GM23338 (cell line): ENCODE measurements around the gene MYH13. TPM values are rescaled to one million over a fixed set of nuclear protein-coding genes. Genes with fewer than 3 reads are reported as not detected.

Source experiments
- ATAC-seq: fragments of 200-7000 bp; cut with Tn5 transposase; 3 replicates; pipeline ENCODE4 v1.9.1; 2020
- DNase-seq: peaks from one replicate; pipeline ENCODE4 v3.0.0-alpha.2; 2015; ENCODE audit warnings: low spot score
- H2AFZ ChIP-seq: fragments of 200-600 bp; sonication (generic); 2 replicates; pipeline ENCODE4 v1.8.0; 2016; ENCODE audit warnings: antibody characterized with exemption, mild to moderate bottlenecking, moderate library complexity
- H3F3A ChIP-seq: fragments of 200-600 bp; sonication (generic); replicated peaks from 2 replicates; pipeline ENCODE4 v1.8.0; 2017; ENCODE audit warnings: antibody characterized with exemption, mixed run types, low read depth
- H3K27ac ChIP-seq: fragments of 200-600 bp; sonication (generic); 2 replicates; pipeline ENCODE4 v1.6.1; 2016; ENCODE audit warnings: low read depth
- H3K27me3 ChIP-seq: fragments of 200-600 bp; sonication (generic); 2 replicates; pipeline ENCODE4 v1.8.0; 2016; ENCODE audit warnings: mild to moderate bottlenecking, mixed run types, moderate library complexity; ENCODE audit not compliant: insufficient read depth
- H3K36me3 ChIP-seq: fragments of 200-600 bp; sonication (generic); 2 replicates; pipeline ENCODE4 v1.8.0; 2016; ENCODE audit warnings: mild to moderate bottlenecking; ENCODE audit not compliant: insufficient read depth
- H3K4me1 ChIP-seq: fragments of 200-600 bp; sonication (generic); 2 replicates; pipeline ENCODE4 v1.8.0; 2016; ENCODE audit warnings: mild to moderate bottlenecking, moderate library complexity; ENCODE audit not compliant: insufficient read depth
- H3K4me2 ChIP-seq: fragments of 200-600 bp; sonication (generic); 2 replicates; pipeline ENCODE4 v1.7.1; 2017; ENCODE audit warnings: mixed run types
- H3K4me3 ChIP-seq: fragments of 200-600 bp; sonication (generic); 2 replicates; pipeline ENCODE4 v1.6.1; 2016; ENCODE audit warnings: mixed run types
- H3K79me2 ChIP-seq: fragments of 200-600 bp; sonication (generic); replicated peaks from 2 replicates; pipeline ENCODE4 v1.8.0; 2017; ENCODE audit warnings: mild to moderate bottlenecking; ENCODE audit not compliant: insufficient read depth
- H3K9me2 ChIP-seq: fragments of 200-600 bp; sonication (generic); 2 replicates; pipeline ENCODE4 v1.8.0; 2017; ENCODE audit not compliant: insufficient read depth
- H4K20me1 ChIP-seq: fragments of 200-600 bp; sonication (generic); replicated peaks from 2 replicates; pipeline ENCODE4 v1.8.0; 2017; ENCODE audit warnings: mild to moderate bottlenecking; ENCODE audit not compliant: insufficient read depth
- H3K27ac Mint-ChIP-seq: 2 replicates; pipeline ENCODE4 v1.8.0; 2020; ENCODE audit warnings: inconsistent platforms, mild to moderate bottlenecking, moderate library complexity, mixed read lengths
- H3K27me3 Mint-ChIP-seq: 3 replicates; pipeline ENCODE4 v1.8.0; 2022; ENCODE audit warnings: low read depth, mild to moderate bottlenecking, moderate library complexity, mixed read lengths, inconsistent platforms; ENCODE audit not compliant: insufficient read depth, poor library complexity
- H3K36me3 Mint-ChIP-seq: 3 replicates; pipeline ENCODE4 v1.8.0; 2021; ENCODE audit warnings: low read depth, mild to moderate bottlenecking, inconsistent platforms, moderate library complexity, mixed read lengths
- H3K4me1 Mint-ChIP-seq: 3 replicates; pipeline ENCODE4 v1.8.0; 2020; ENCODE audit warnings: mild to moderate bottlenecking, inconsistent platforms, mixed read lengths
- H3K4me3 Mint-ChIP-seq: 3 replicates; pipeline ENCODE4 v1.8.0; 2021; ENCODE audit warnings: moderate library complexity, mild to moderate bottlenecking, inconsistent platforms, mixed read lengths
- H3K9me3 Mint-ChIP-seq: 3 replicates; pipeline ENCODE4 v1.8.0; 2020; ENCODE audit warnings: moderate library complexity, mild to moderate bottlenecking, inconsistent platforms, mixed read lengths
- EZH2 ChIP-seq: fragments of 200-600 bp; sonication (generic); IDR thresholded peaks from one replicate; pipeline ENCODE4 v1.8.0; 2017; ENCODE audit warnings: antibody characterized with exemption, mild to moderate bottlenecking, low read depth; ENCODE audit not compliant: unreplicated experiment
- NANOG ChIP-seq: IDR thresholded peaks from 2 replicates; pipeline ENCODE4 v1.6.1; 2016; ENCODE audit warnings: antibody characterized with exemption, borderline replicate concordance
- STAT1 ChIP-seq: IDR thresholded peaks from one replicate; pipeline ENCODE4 v1.6.1; 2016; ENCODE audit warnings: antibody characterized with exemption; ENCODE audit not compliant: unreplicated experiment
- ZNF114 ChIP-seq: fragments of 250-450 bp; sonication (Bioruptor Pico); IDR thresholded peaks from 2 replicates; pipeline ENCODE4 v1.5.0; 2020; ENCODE audit warnings: mild to moderate bottlenecking, moderate library complexity
- ZNF331 ChIP-seq: fragments of 250-450 bp; sonication (Bioruptor Pico); IDR thresholded peaks from 2 replicates; pipeline ENCODE4 v1.5.0; 2020; ENCODE audit warnings: low read depth, mild to moderate bottlenecking, moderate library complexity
- ZNF462 ChIP-seq: fragments of 250-450 bp; sonication (Bioruptor Pico); IDR thresholded peaks from 2 replicates; pipeline ENCODE4 v1.5.0; 2020; ENCODE audit warnings: mild to moderate bottlenecking, moderate library complexity
- polyA plus RNA-seq: library from polyadenylated mRNA; unstranded; fragments of >200 nt; fragmentation: Nextera tagmentation; extraction: Ambion mirVana; gene quantifications from 2 replicates; pipeline ENCODE4 v1.2.1, GENCODE V29; 2016
- total RNA-seq: library from RNA; depleted of rRNA; stranded (reverse); fragments of >200 nt; shearing (Covaris generic); gene quantifications from 2 replicates; pipeline ENCODE4 v1.2.3, GENCODE V29; 2014

The MYH13 gene
- total and polyA plus RNA-seq, 2 experiments from 2014 or later = not detected

GRCh38 chr17:10268005-10268404, 104.8 kb downstream of the MYH13 start (continued):
- TF ChIP-seq ZNF462 (CRISPR knock-in tag) = no peak
- TF ChIP-seq STAT1 = no peak
- TF ChIP-seq EZH2 = no peak
- TF ChIP-seq NANOG = no peak

- Histone ChIP-seq H3K4me1 (peaks cover 5% of the 10 kb centered on the region; the same call in 1 of the 2 replicates), H4K20me1 (no peaks in the 10 kb centered on the region), H3K4me2 (no peak overlapping the region), H3K27me3 (no peaks in the 10 kb centered on the region), H3K79me2 (no peaks in the 10 kb centered on the region), H3K27ac (no peak overlapping the region), H2AFZ (no peak overlapping the region), H3K9me2 (0 out of 2 replicates have a peak, but pooled peaks cover 3% of the 10 kb centered on the region), H3F3A (no peaks in the 10 kb centered on the region), H3K36me3 (no peaks in the 10 kb centered on the region), H3K4me3 (no peak overlapping the region)
- Mint-ChIP-seq H3K27me3 (peaks cover under 1% of the 10 kb centered on the region), H3K36me3 (peaks cover 3% of the 10 kb centered on the region; the same call in 2 of the 3 replicates), H3K4me3 (no peak overlapping the region), H3K27ac (no peak overlapping the region), H3K4me1 (peaks cover 2% of the 10 kb centered on the region; the same call in 1 of the 3 replicates), H3K9me3 (no peaks in the 10 kb centered on the region)
- ATAC-seq (no peak), DNase-seq (no peak)
- no peak for TF ChIP-seq ZNF331 (CRISPR knock-in tag)
- TF ChIP-seq ZNF462 (CRISPR knock-in tag) = no peak
- TF ChIP-seq STAT1 = no peak
- TF ChIP-seq ZNF114 (CRISPR knock-in tag) = no peak
Measured at GRCh38 chr17:10266296-10266876, 106.4 kb downstream of the MYH13 start.
